ENCODE results near the gene MYH3.

- no peak for TF ChIP-seq CTCF (IDR thresholded peaks at IDR 0.05)
- no peak for TF ChIP-seq POLR2A (IDR thresholded peaks at IDR 0.05)
Observed at GRCh38 chr17:10629706-10630105, 27.4 kb downstream of the MYH3 start.

Measured in right lobe of liver (tissue), 4 donors.